Measurements from ENCODE around the gene SPAG6. TPM values are rescaled to one million over a fixed set of nuclear protein-coding genes. Genes with fewer than 3 reads are reported as not detected.

Gene SPAG6
- total and polyA plus RNA-seq, 2 of the 8 experiments (the other 6 are each of a cell fraction or from before 2014, with no cell fraction given) = 0.14 TPM; not detected in 1

GRCh38 chr10:22442468-22442867, 97.2 kb downstream of the SPAG6 start:
- Histone ChIP-seq H3K56ac (replicated peaks; ENCODE audit: insufficient read length, low read depth, low read length) (no peak overlapping the region), H3K18ac (ENCODE audit: extremely low read depth, low read length) (no peak overlapping the region), H2BK120ac (replicated peaks; ENCODE audit: low read depth, low read length) (no peak overlapping the region), H3K79me2 (ENCODE audit: control insufficient read depth in 1 of 2, insufficient read depth in 2 of 2, low read length in 2 of 2) (no peaks in the 10 kb centered on the region), H3K4me2 (ENCODE audit: insufficient read depth in 1 of 2, low read depth in 2 of 2, low read length in 2 of 2) (no peak overlapping the region), H3K79me1 (ENCODE audit: low read depth, low read length) (no peaks in the 10 kb centered on the region), H3K27me3 (replicated peaks in 1 of 4; ENCODE audit: control insufficient read depth in 3 of 4, extremely low read depth in 1 of 4, insufficient read depth in 3 of 4, low read length in 3 of 4) (peaks cover 9 to 35% (median 27%) of the 10 kb centered on the region in 4 experiments), H4K5ac (ENCODE audit: insufficient read length, low read depth, low read length) (no peak overlapping the region), H3K4ac (replicated peaks; ENCODE audit: insufficient read length, low read depth, low read length) (no peak overlapping the region), H4K8ac (ENCODE audit: extremely low read depth, insufficient read depth, low read length) (no peak overlapping the region), H2BK20ac (ENCODE audit: low read length) (no peak overlapping the region), H2BK15ac (ENCODE audit: low read length) (no peak overlapping the region), H2AK5ac (ENCODE audit: low read depth, low read length) (no peak overlapping the region), H4K20me1 (replicated peaks in 1 of 2; ENCODE audit: control insufficient read depth in 1 of 2, insufficient read depth in 2 of 2, low read length in 2 of 2) (peaks cover 0 to 4% of the 10 kb centered on the region in 2 experiments), H3K23me2 (ENCODE audit: low read depth, low read length) (peaks cover 4% of the 10 kb centered on the region; the same call in 1 of the 2 replicates), H3K9me3 (ENCODE audit: insufficient read depth in 2 of 2, low read depth in 1 of 2, low read length in 1 of 2) (no peaks in the 10 kb centered on the region), H3K9ac (replicated peaks in 1 of 4; ENCODE audit: extremely low read depth in 1 of 4, low read depth in 3 of 4, low read length in 3 of 4) (no peak overlapping the region), H3K14ac (ENCODE audit: insufficient read length) (no peak overlapping the region), H3K23ac (ENCODE audit: insufficient read length) (no peak overlapping the region), H2BK12ac (ENCODE audit: low read depth, low read length) (no peak overlapping the region), H3K36me3 (ENCODE audit: control insufficient read depth in 2 of 4, insufficient read depth in 4 of 4, low read length in 3 of 4) (peaks cover 0 to 3% (median 0%) of the 10 kb centered on the region in 4 experiments; a peak in 1 of 8 replicates), H3K4me3 (ENCODE audit: extremely low read depth in 1 of 4, insufficient read depth in 2 of 4, low read depth in 3 of 4, low read length in 4 of 4) (no peak overlapping the region), H3K27ac (ENCODE audit: low read depth, low read length) (no peak overlapping the region), H3K4me1 (replicated peaks in 1 of 4; ENCODE audit: control insufficient read depth in 3 of 4, insufficient read depth in 4 of 4, low read length in 3 of 4) (peaks cover 0 to 6% (median 4%) of the 10 kb centered on the region in 4 experiments; a peak in 5 of 7 replicates), H4K91ac (replicated peaks; ENCODE audit: insufficient read length, low read length) (no peak overlapping the region), H2BK5ac (ENCODE audit: low read depth, low read length) (no peak overlapping the region), H2AFZ (ENCODE audit: low read length) (no peak overlapping the region)
- ChIA-PET CTCF (ENCODE audit: partially characterized antibody) (no interaction called here), POLR2A (ENCODE audit: partially characterized antibody) (no interaction called here)
- DNase-seq (ENCODE audit: low read depth in 1 of 2, low spot score in 2 of 2) (no peak), FAIRE-seq (no peak)
- WGBS, 2 experiments (ENCODE audit: extremely low coverage in 1 of 2, insufficient coverage in 1 of 2, insufficient read length in 1 of 2, insufficient replicate concordance in 2 of 2, low coverage in 1 of 2, low lambda C conversion rate in 2 of 2, missing lambda C conversion rate in 1 of 2) = 80% methylated on average over 1 of the region's 1 CpG; no CpG with 5 or more reads in 1 of the 2 experiments
- no peak for TF ChIP-seq CREB1 (IDR thresholded peaks at IDR 0.05)
- no peak for TF ChIP-seq EZH2 (IDR thresholded peaks at IDR 0.05; ENCODE audit: low read depth, low read length, severe bottlenecking)
- TF ChIP-seq, protein P1, sequence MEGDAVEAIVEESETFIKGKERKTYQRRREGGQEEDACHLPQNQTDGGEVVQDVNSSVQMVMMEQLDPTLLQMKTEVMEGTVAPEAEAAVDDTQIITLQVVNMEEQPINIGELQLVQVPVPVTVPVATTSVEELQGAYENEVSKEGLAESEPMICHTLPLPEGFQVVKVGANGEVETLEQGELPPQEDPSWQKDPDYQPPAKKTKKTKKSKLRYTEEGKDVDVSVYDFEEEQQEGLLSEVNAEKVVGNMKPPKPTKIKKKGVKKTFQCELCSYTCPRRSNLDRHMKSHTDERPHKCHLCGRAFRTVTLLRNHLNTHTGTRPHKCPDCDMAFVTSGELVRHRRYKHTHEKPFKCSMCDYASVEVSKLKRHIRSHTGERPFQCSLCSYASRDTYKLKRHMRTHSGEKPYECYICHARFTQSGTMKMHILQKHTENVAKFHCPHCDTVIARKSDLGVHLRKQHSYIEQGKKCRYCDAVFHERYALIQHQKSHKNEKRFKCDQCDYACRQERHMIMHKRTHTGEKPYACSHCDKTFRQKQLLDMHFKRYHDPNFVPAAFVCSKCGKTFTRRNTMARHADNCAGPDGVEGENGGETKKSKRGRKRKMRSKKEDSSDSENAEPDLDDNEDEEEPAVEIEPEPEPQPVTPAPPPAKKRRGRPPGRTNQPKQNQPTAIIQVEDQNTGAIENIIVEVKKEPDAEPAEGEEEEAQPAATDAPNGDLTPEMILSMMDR (IDR thresholded peaks at IDR 0.05; ENCODE audit: control extremely low read depth in 1 of 3, insufficient read depth in 1 of 3, low read depth in 1 of 3, low read length in 3 of 3) = no peak
- TF ChIP-seq RAD21 (IDR thresholded peaks at IDR 0.05 in 1 of 2, conservative IDR thresholded peaks at IDR 0.05 in 1 of 2; ENCODE audit: low read depth in 2 of 2, low read length in 2 of 2) = no peak
- no peak for TF ChIP-seq CBX5 (IDR thresholded peaks at IDR 0.05; ENCODE audit: low read depth, low read length)
- no peak for TF ChIP-seq ATF3 (IDR thresholded peaks at IDR 0.05; ENCODE audit: insufficient read depth, low read depth, low read length)
- TF ChIP-seq NRF1 (IDR thresholded peaks at IDR 0.05; ENCODE audit: low read depth, low read length) = no peak
- no peak for TF ChIP-seq YY1 (IDR thresholded peaks at IDR 0.05; ENCODE audit: low read depth, low read length)
- no peak for TF ChIP-seq RNF2 (IDR thresholded peaks at IDR 0.05; ENCODE audit: borderline replicate concordance, low read depth, low read length, missing control alignments, poor library complexity, severe bottlenecking)
- no peak for TF ChIP-seq TBP (IDR thresholded peaks at IDR 0.05; ENCODE audit: low read depth, low read length)
- TF ChIP-seq CEBPB (IDR thresholded peaks at IDR 0.05; ENCODE audit: low read depth, low read length) = no peak

All from H1 (cell line).